Measurements from ENCODE around the gene NAPSA.
"Not testable (repeated sequence)": the region's sequence is repeated elsewhere in the genome, so short reads cannot be mapped to it uniquely, and the experiment has no call there.

NAPSA gene

GRCh38 chr19:50365434-50366306 is at the start of gene NAPSA:
Gene NAPSA, minus strand, starts transcription at chr19:50365639. Its CDS starts 18 bp downstream, at chr19:50365621.
- DNase-seq: no peak

- DNase-seq: no peak
These were observed 48.1 kb upstream of the NAPSA start for GRCh38 chr19:50413531-50413930.

- DNase-seq: no peak
These were observed 47.7 kb upstream of the NAPSA start for GRCh38 chr19:50413096-50413495.

- no peak for DNase-seq
These were observed 47.0 kb upstream of the NAPSA start for GRCh38 chr19:50412419-50412818.

GRCh38 chr19:50410109-50410508 is 44.7 kb upstream of the NAPSA start:
- DNase-seq: no peak

GRCh38 chr19:50409347-50409746 is 43.9 kb upstream of the NAPSA start:
- no peak for DNase-seq

- no peak for DNase-seq
These were observed 41.4 kb upstream of the NAPSA start for GRCh38 chr19:50406829-50407228.

- DNase-seq: no peak
These were observed 40.8 kb upstream of the NAPSA start for GRCh38 chr19:50406156-50406820.

- DNase-seq: no peak
These were observed 37.3 kb upstream of the NAPSA start for GRCh38 chr19:50402544-50403301.

- no peak for DNase-seq
These were observed 36.4 kb upstream of the NAPSA start for GRCh38 chr19:50401605-50402450.

GRCh38 chr19:50399368-50399745 is 33.9 kb upstream of the NAPSA start:
- no peak for DNase-seq

GRCh38 chr19:50398675-50399367 is 33.4 kb upstream of the NAPSA start:
- DNase-seq: no peak

GRCh38 chr19:50394017-50394416 is 28.6 kb upstream of the NAPSA start:
- DNase-seq: no peak

GRCh38 chr19:50393589-50393988 is 28.1 kb upstream of the NAPSA start:
- no peak for DNase-seq

- DNase-seq: no peak
These were observed 27.3 kb upstream of the NAPSA start for GRCh38 chr19:50392759-50393158.

GRCh38 chr19:50390952-50391351 is 25.5 kb upstream of the NAPSA start:
- not testable (repeated sequence) for DNase-seq

- not testable (repeated sequence) for DNase-seq
These were observed 24.9 kb upstream of the NAPSA start for GRCh38 chr19:50390295-50390694.

GRCh38 chr19:50387868-50388245 is 22.4 kb upstream of the NAPSA start:
- no peak for DNase-seq

GRCh38 chr19:50387176-50387867 is 21.9 kb upstream of the NAPSA start:
- peak; percentile 57 for DNase-seq

- DNase-seq: peak; percentile 2
These were observed 19.5 kb upstream of the NAPSA start for GRCh38 chr19:50384685-50385535.

Data from HCEC 1CT (cell line).